ENCODE data around the gene IRF3.
"Not testable (repeated sequence)": the region's sequence is repeated elsewhere in the genome, so short reads cannot be mapped to it uniquely, and the experiment has no call there.

IRF3 gene

DNA sequence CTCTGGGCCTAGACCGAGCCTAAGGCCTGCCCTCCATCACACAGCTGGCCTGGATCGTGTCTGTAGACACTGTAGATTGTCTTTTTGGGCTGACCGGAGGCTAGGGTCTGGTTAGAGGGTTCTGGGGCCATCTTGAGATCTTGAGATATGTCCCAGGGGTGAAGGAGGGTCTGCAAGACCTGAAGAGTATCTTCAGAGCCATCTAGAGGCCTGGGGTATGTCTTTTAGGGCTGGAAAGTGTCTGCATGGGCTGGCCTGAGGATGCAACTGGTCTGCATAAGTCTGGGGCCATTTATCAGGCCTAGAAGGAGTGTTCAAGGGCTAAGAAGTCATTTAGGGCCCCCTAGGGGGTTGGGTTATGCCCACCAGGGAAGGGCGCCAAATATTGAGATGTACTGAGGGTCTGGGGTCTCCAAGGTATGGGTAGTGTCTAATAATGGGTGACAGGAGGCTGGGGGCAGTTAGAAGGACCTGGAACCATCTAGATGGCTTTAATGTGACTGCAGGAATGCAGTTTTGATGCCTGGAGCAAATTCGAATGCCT is 23.1 kb downstream of the IRF3 start:
- DNase-seq, result no peak

DNA sequence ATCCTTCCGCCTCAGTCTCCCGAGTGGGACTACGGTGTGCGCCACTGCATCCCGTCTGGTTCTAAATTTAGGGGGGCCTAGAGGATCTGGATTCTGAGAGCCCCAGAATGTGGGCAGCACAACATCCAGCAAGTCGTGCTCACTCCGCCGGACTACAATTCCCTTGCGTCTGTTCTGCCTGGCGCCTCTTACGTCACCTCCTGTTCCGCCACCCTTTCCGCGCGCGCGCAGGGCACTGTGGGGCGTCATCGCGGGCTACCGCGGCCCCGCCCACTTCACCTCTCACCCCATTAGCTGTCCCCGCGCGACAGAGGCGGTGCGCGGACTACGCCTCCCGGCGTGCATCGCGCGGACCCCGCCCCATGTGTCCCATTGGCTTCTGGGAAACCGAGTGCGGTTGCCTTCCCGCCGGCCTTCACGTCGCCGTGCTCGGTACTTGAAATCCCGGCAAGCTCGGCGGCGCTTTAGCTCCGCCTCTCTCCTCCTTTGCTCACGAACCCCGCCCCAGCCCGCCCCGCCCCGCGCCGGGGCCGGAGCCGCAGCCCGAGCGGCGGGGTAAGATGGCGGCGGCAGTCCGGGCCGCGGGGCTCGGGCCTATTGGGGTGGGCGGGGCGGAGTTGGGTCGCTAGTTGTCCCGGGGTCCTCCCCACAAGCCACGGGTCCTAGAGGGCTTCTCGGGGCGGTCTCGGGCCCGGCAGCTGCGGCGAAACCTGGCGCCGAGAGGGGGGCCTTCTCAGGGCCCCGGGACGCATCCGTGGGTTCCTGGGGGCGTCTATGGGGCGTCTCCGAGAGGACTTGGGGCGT is 23.8 kb downstream of the IRF3 start, which contains the start of gene SCAF1:
TSS of gene SCAF1 (plus strand) at position 522 of the 804 bp plus-strand sequence. CDS start 2,818 bp downstream, outside the sequence.
- peak; percentile 98 to 99 for DNase-seq

DNA sequence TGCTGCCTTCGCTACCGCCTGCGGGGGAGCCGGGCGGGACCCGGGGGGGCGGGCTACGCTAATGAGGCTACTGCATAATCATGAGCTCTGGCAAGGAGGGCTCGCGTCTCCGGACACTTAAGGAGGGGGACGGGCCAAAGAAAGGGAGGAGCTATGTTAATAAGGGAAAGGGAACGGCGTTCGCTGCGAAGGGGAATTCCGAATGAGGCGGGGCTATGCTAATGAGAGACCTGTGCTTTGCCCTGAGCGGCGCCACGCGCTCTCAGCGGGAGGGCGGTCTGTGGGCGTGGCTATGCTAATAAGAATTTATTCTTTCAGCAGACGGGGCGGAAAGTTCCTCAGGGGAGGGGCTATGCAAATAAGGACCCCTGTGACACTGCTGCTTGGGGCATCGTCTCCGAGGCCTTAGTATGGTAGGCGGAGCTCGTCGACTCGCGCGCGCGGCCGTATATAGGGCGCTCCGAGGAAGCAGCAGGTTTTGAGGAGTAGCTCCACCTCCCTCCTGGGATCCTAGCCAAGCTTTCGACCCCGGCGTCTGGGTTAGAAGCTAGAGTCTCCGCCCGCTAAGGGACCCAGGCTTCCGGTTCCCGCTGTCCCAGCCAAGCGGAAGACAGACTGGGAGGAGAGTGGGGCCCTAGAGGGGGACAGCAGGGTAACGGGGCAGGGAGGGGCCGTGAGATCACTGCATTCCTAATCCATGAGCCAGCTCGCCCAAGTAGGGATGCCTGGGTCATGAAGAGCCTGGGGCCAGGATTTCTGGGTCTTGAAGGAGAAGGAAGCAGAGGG is 25.4 kb downstream of the IRF3 start, which contains the start of gene RRAS:
TSS of gene RRAS (minus strand) at position 31 of the 786 bp plus-strand sequence. CDS start 45 bp downstream, outside the sequence.
- DNase-seq, result peak; percentile 99 to 100

DNA sequence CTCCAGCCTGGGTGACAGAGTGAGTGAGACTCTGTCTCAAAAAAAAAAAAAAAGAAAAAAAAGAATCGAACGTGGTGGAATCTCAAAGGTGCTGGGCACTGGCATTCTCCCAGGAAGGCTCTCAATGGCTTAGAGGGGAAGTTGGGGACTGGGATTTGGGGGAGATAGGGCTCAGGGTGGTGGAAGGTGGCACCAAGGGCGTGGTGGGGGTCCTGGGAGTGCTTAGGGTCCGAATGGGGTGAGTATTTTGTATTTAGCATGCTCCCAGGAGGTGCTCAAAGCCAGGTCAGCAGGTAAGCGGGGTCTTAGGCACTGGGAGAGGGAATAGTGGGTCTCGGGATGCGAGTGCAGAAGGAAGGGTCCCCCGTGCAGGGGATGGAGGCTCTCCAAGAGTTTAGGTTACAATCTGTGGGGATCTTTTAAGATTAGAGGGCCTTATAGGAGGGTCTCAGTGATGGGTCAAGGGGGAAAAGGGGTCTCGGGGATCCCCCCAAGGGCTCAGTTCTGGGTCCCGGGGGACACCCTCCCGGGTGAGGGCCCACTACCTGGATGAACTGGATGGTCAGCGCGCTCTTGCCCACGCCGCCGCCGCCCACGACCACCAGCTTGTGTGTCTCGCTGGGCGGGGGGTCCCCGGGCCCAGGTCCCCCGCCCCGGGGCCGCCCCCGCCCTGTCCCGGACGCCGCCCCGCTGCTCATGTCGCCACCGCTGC is 26.1 kb downstream of the IRF3 start:
- DNase-seq, result no peak

DNA sequence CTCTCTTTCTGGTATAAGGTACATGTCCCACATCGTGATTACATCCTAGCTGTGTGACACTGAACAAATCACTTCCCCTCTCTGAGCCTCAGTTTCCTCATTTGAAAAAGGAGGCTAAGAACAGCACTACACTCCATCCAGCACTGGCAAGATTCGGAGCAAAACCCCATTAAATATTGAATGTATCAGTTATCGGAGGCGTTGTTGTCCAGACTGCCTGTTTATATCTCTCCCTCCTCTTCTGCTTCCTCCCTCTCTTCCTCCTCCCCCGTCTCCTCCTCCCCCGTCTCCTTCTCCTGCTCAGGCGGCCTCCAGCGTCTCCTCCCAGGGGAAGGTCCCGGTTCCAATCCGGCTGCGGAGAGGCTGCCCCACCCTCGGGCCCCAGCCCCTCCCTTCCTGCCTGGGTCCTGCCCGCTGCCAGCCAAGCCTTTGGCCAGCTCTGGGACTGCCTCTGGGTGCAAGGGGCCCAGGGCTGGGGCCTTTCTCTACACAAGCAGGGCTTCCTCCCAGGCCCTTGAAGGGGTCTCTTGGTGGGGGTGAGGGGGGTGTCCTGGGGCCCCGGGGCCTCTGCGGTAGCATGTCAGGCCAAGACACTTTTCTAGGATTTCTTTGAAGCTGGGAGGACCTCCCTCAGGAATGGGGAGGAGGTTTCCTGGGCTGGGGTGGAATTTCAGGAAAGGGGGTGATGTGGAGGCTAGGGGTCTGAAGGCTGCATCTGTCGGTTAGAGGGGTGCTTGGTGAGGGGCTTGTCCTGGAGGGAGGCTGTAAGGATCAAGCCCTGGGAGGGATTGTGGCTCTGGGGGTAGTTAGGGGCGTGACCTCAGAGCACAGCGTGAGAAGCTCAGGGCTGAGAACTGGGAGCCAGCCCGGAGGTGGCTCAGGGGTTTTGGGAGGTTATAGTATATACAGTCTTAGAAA is 27.6 kb downstream of the IRF3 start:
- no peak for DNase-seq

DNA sequence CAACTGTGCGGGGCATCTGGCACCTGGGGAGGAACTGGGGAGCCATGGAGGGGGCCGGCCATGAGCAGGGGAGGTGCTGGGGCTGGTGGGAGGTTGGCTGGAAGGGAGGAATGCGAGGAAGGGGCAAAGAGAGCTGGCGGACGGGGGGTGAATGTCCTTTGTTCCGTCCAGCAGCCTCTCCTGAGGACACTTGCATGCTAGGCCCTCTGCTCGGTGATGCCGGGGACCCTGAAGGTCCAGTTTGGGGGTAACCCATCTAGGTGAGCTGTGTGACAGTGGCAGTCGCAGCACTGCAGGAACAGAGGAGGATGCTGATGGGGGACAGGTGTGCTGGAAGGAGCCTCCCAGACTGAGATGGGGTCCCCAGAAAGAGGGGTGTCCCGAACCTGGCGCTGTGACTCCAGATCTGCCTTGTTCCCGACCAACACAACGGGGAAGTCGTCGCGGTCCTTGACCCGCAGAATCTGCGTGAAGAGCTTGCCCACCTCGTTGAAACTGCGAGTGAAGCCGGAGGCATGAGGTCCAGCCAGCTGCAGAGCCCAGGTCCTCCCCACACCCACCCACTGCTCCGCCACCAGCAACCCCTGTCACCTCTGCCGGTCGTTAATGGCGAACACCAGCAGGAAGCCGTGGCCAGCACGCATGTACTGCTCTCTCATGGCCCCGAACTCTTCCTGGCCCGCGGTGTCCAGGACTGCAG is 29.3 kb downstream of the IRF3 start:
- DNase-seq, result no peak

DNA sequence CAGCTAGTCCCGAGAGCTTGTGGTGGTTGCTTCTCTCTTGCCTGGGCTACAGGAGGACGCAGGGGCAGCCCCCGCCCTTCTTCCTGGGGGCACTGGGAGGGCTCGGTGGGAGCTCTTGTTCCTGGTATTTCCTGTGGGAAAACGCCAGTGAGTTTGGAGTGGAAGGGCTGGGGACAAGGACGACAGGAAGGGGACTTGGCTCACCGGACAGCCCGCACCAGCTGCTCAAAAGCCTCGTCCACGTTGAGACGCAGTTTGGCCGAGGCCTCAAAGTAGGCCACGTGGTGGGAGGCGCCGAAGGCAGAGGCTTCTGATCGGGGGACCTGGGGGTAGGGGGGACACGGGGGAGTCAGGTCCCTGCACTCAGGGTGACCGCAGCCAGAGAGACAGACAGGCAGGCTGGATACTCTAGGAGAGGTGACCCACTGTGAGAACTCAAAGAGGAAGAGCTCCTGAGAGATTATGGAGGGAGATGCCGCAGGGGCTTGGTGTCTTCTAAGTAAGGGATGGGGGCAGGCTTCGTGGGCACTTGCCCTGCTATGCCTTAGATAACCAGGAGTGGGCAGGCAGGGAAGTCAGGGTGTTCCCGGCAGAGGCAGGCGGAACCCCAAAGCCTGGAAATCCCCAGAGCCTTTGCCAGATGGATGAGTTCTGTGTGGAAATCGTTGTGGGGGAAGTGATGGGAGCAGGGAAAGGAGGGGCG is 30.0 kb downstream of the IRF3 start:
- DNase-seq, result no peak

DNA sequence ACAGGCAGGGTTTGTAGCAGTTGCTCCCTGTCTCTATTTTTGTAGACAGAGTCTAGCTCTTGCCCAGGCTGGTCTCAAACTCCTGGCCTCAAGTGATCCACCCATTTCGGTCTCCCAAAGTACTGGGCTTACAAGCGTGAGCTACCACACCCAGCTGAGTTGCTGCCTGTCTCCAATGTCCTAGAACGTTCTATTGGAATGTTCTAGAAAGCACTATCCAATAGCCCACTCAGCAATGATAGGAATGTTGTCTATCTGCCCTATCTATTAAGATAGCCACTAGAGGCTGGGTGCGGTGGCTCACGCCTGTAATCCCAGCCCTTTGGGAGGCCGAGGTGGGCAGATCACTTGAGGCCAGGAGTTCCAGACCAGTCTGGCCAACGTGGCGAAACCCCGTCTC is 32.4 kb downstream of the IRF3 start:
- DNase-seq, result not testable (repeated sequence)

DNA sequence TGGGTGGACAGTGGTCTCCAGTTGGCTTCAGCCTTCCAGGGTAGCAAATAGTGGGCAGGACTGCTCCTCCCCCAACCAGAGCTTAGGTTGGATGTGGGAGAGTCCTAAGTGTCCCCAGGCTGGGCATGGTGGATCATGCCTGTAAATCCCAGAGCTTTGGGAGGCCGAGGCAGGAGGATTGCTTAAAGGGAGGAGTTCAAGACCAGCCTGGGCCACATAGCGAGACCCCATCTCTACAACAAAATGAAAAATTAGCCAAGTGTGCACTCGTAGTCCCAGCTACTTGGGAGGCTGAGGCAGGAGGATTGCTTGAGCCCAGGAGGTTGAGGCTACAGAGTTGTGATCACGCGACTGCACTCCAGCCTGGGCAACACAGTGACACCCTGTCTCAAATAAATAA is 33.1 kb downstream of the IRF3 start:
- no peak for DNase-seq

DNA sequence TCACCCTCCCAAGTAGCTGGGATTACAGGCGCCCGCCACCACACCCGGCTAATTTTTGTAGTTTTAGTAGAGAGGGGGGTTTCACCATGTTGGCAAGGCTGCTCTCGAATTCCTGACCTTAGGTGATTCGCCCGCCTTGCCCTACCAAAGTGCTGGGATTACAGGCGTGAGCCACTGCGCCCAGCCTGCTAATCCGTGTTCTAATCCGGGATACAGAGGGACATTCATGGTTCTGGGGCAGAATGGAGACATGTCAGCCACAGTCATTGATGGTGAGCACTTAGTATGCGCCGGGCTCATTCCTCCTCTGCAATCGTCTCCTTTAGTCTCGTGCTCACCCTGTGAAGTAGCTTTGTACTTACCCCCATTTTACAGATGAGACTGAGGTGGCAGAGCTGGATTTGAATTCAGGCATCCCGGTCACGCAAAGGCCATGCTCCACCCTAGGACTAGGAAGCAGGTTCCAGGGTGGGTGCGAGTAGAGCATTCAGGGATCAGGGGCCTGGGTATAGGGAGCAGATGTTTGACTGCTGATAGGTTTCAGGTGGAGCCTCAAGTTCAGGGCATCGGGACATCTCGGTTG is 34.0 kb downstream of the IRF3 start:
- DNase-seq, result no peak

DNA sequence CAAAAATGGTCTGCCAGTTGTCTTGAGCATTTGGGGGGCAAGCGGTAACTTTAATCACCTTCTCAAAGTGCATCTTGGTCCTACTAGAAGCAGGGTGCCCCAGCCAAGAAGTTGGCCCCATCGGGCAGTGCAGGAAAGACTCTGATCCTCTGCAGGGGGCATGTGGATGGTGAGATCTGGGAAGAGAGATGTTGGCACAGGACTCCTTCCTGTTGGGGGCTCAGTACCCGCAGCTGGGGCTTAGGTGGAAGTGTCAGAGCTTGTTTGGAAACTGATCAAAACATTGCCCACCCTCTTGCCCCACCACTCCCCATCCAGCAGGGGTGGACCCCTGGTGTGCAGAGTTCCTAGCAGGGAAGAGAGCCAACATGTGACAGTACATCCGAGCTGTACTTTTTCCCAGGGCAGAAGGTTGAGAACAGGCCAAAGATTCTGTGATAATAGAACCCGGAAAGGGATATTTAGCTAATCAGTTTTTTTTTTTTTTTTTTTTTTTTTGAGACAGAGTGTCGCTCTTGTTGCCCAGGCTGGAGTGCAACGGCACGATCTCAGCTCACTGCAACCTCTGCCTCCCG is 34.6 kb downstream of the IRF3 start:
- DNase-seq, result no peak

DNA sequence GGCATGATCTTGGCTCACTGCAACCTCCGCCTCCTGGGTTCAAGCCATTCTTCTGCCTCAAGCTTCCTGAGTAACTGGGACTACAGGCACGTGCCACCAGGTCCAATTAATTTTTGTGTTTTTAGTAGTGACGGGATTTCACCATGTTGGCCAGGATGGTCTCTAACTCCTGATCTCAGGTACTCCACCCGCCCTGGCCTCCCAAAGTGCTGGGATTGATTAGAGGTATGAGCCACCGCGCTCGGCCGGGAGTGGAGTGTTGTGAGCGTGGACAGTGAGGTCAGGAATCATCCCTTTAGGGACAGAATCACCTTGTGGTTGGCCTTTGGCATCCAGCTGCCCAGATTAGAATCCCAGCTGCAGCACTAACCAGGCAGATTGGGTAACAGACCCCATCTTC is 36.0 kb downstream of the IRF3 start:
- DNase-seq, result no peak

DNA sequence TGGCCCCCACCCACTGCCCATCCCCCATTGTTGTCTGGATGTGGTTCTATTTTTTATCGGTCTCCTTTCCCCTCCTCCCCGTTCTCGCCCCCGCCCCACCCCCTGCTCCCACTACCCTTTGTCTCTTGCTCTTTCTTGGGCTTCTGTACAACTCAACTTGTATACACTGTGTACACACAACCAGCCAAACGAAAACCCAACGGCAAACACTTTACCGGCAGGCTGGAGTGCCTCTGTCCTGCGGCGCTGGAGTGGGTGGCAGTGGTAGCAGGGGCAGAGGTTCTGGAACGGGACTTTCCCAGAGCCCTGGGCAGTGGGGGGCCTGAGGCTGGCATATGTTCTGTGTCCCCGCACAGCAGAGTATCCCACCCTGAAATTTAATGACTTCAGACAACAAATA is 39.4 kb downstream of the IRF3 start:
- no peak for DNase-seq

DNA sequence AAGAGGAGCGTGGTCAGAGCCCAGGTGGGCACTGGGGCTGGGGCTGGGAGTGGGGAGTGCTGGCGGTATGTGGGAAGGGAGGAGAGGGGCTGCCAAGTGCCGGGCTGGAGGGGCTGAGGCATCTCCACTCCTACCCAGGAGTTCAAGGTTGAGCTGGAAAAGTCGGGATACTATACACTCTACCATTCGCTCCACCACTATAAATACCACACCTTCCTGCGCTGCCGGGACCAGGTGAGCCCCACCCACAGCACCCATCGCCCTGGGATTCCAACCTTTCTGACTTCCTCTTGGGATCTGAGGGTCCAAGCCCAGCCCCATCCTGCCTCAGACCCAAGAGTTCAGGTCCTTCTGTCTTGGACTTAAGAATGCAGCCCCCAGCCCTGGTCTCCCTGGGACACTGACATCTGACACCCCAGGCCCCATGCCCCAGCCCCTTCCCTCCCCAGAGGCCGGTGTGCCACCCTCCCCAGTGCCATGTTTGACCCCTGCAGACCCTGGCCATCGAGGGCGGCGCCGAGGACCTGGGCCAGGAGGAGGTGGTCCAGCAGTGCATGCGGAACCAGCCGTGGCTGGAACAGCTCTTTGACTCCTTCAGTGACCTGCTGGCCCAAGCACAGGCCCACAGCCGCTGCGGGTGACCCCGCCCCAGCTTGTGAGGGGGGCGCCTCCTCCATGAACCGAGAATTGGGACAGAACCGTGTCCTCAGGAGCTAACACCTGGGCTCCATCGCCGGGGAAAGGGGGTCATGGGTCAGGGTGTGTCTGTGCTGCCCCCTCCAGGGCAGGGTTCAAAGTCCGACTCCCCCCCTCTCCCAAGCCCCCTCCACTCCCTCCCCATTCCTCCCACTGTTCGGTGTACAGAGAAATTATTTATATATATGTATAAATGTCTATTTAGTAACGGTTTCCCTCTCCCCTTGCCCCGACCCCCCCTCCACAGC is 40.4 kb downstream of the IRF3 start:
- no peak for DNase-seq

DNA sequence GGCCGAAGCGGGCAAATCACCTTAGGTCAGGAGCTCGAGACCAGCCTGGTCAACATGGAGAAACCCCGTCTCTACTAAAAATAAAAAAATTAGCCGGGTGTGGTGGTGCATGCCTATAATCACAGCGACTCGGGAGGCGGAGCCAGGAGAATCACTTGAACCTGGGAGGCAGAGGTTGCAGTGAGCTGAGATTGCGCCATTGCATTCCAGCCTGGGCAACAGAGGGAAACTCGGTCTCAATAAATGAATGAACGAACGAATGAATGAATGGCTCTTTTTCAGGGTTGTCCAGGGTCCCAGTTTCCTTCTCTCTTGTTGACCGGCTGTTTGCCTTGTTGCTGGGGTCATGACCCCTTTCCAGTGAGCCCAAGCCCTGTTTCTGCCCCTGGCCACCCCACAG is 47.8 kb downstream of the IRF3 start:
- not testable (repeated sequence) for DNase-seq

DNA sequence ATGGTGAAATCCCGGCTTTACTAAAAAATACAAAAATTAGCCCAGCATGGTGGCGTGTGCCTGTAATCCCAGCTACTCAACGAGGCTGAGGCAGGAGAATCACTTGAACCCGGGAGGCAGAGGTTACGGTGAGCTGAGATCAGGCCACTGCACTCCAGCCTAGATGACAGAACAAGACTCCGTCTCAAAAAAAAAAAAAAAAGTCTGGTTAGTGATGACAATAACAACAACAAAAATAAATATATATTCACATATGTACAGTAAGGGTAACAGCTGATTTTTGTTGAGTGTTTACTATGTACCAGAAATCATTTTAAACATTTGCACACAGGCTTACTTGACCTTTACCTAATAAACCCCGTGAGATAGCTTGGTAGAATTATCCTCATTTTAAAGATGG is 48.7 kb downstream of the IRF3 start:
- DNase-seq, result no peak

DNA sequence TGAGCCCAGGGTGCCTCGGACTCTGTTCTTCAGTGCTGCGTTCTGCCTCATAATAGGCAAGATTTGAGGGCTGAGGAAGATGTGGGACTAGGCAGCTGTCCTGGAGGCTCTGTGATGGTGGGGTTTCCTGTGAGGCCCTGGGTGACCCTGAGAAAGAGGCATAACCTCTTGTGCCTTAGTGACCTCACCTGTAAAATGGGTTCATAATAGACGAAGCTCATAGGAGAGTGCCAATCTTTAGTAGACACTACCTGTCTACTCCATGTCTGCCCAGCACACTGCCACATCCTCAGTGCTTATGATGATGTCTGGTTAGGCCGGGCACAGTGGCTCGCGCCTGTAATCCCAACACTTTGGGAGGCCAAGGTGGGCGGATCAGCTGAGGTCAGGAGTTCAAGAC is 49.1 kb downstream of the IRF3 start:
- no peak for DNase-seq

DNA sequence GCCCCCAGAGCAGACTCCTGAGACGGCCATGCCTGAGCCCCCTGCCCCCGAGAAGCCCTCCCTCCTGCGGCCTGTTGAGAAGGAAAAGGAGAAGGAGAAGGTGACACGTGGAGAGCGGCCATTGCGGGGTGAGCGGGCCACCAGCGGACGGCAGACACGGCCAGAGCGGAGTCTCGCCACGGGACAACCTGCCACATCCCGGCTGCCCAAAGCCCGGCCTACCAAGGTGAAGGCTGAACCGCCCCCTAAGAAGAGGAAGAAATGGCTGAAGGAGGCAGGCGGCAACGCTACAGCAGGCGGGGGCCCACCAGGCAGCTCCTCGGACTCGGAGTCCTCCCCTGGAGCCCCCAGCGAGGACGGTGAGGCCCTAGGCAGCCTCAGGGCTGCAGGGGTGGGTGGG is 49.8 kb downstream of the IRF3 start:
- DNase-seq, result no peak
